Measurements from ENCODE around the gene FAM221A. TPM values are rescaled to one million over a fixed set of nuclear protein-coding genes. Genes with fewer than 3 reads are reported as not detected.
"Not testable (repeated sequence)": the region's sequence is repeated elsewhere in the genome, so short reads cannot be mapped to it uniquely, and the experiment has no call there.

The FAM221A gene
- total RNA-seq, 1 donor from 2014 or later, result 6.6 TPM

- DNase-seq; H3K4me1 Mint-ChIP-seq; H3K9me3 Mint-ChIP-seq; H3K27me3 Mint-ChIP-seq; H3K36me3 Mint-ChIP-seq (ENCODE audit: low read depth); H3K4me3 Mint-ChIP-seq; H3K27ac Mint-ChIP-seq: not testable (repeated sequence)
- intact Hi-C loops (cut with micrococcal nuclease), result loop anchor here (5.0 kb wide), 1 partner anchor 152 kb away; the partner anchor contains the start of gene TRA2A
Measured at GRCh38 chr7:23684041-23684440, 4.0 kb downstream of the FAM221A start.

- H3K4me1 Mint-ChIP-seq, result peaks cover under 1% of the 10 kb centered on the region
- no peaks in the 10 kb centered on the region for H3K9me3 Mint-ChIP-seq
- no peak for DNase-seq
- intact Hi-C loops (cut with micrococcal nuclease), result no loop called here
- H3K27ac Mint-ChIP-seq, result no peak overlapping the region
- no peaks in the 10 kb centered on the region for H3K27me3 Mint-ChIP-seq
- H3K4me3 Mint-ChIP-seq, result no peak overlapping the region
- peaks cover 2% of the 10 kb centered on the region for H3K36me3 Mint-ChIP-seq (ENCODE audit: low read depth)
Measured at GRCh38 chr7:23685731-23686130, 5.7 kb downstream of the FAM221A start.

- H3K27me3 Mint-ChIP-seq, result no peaks in the 10 kb centered on the region
- intact Hi-C loops (cut with micrococcal nuclease), result no loop called here
Measured at GRCh38 chr7:23687011-23687410, 7.0 kb downstream of the FAM221A start.

GRCh38 chr7:23689165-23689564, 9.2 kb downstream of the FAM221A start:
- no peak for DNase-seq
- intact Hi-C loops (cut with micrococcal nuclease), result no loop called here
- H3K36me3 Mint-ChIP-seq (ENCODE audit: low read depth), result peaks cover 10% of the 10 kb centered on the region
- no peaks in the 10 kb centered on the region for H3K4me1 Mint-ChIP-seq
- H3K27ac Mint-ChIP-seq, result no peak overlapping the region
- H3K27me3 Mint-ChIP-seq, result no peaks in the 10 kb centered on the region
- no peak overlapping the region for H3K4me3 Mint-ChIP-seq
- H3K9me3 Mint-ChIP-seq, result no peaks in the 10 kb centered on the region

More at GRCh38 chr7:23687011-23687410, 7.0 kb downstream of the FAM221A start:
- H3K4me1 Mint-ChIP-seq, result no peaks in the 10 kb centered on the region
- H3K27ac Mint-ChIP-seq, result no peak overlapping the region
- no peak overlapping the region for H3K4me3 Mint-ChIP-seq
- no peak for DNase-seq
- no peaks in the 10 kb centered on the region for H3K9me3 Mint-ChIP-seq
- peaks cover 4% of the 10 kb centered on the region for H3K36me3 Mint-ChIP-seq (ENCODE audit: low read depth)

DNA sequence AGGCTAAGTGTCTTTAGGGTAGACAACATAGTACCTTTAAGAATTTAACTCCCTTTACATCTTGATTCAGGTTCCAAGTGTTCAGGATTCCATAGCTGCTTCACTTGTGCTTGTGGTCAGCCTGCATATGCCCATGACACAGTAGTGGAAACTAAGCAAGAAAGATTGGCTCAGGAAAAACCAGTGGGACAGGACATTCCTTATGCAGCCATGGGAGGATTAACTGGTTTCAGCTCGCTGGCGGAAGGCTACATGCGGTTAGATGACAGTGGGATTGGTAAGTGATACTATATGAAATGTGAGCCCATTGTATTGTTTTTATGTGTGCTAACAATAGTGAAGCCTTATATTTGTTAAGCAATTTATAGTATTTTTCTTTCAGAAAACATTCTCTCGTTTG, 11.3 kb downstream of the FAM221A start:
- H3K9me3 Mint-ChIP-seq, result no peaks in the 10 kb centered on the region
- no peaks in the 10 kb centered on the region for H3K27me3 Mint-ChIP-seq
- intact Hi-C loops (cut with micrococcal nuclease), result no loop called here
- peaks cover 15% of the 10 kb centered on the region for H3K36me3 Mint-ChIP-seq (ENCODE audit: low read depth)
- no peaks in the 10 kb centered on the region for H3K4me1 Mint-ChIP-seq
- DNase-seq, result no peak
- no peak overlapping the region for H3K27ac Mint-ChIP-seq
- no peak overlapping the region for H3K4me3 Mint-ChIP-seq

- no peak overlapping the region for H3K4me3 Mint-ChIP-seq
- no peaks in the 10 kb centered on the region for H3K9me3 Mint-ChIP-seq
- intact Hi-C loops (cut with micrococcal nuclease), result no loop called here
- H3K36me3 Mint-ChIP-seq (ENCODE audit: low read depth), result peaks cover 15% of the 10 kb centered on the region
- no peaks in the 10 kb centered on the region for H3K27me3 Mint-ChIP-seq
- DNase-seq, result no peak
- no peak overlapping the region for H3K27ac Mint-ChIP-seq
- H3K4me1 Mint-ChIP-seq, result no peaks in the 10 kb centered on the region
Measured at GRCh38 chr7:23693224-23693623, 13.2 kb downstream of the FAM221A start.

DNA sequence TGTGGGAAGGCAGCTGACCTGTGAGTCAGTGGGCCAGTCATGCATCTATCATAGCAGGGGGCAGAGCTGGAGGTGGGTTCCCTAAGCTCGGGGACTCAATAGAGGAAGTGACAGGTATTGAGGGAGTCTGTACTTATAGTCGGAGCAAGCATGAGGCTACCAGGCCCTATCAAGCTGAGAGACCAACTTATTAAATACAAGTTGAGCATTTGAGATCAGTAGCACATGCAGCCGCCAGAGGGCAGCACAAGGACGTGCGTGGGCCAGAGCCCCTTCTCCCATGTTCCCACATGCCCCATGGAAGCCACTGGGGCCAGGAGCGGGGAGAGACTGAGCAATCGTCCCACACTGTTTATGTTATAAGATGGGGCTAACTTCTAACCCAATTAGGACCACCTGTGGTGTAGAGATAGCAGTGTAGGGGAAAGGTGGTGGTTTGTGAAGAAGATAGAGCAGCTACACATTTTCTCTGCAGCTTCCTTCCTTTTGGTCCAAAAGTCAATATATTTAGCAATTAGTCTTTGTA, 17.0 kb downstream of the FAM221A start:
- intact Hi-C loops (cut with micrococcal nuclease), result no loop called here
- peaks cover 13% of the 10 kb centered on the region for H3K36me3 Mint-ChIP-seq (ENCODE audit: low read depth)
- peak; percentile 81 for DNase-seq
- H3K27ac Mint-ChIP-seq, result no peak overlapping the region
- H3K4me3 Mint-ChIP-seq, result no peak overlapping the region
- H3K4me1 Mint-ChIP-seq, result no peaks in the 10 kb centered on the region
- H3K27me3 Mint-ChIP-seq, result no peaks in the 10 kb centered on the region
- no peaks in the 10 kb centered on the region for H3K9me3 Mint-ChIP-seq

- no peak for DNase-seq
- Mint-ChIP-seq H3K4me1 (no peaks in the 10 kb centered on the region), H3K4me3 (no peak overlapping the region), H3K27ac (no peak overlapping the region), H3K36me3 (ENCODE audit: low read depth) (peaks cover 12% of the 10 kb centered on the region), H3K9me3 (no peaks in the 10 kb centered on the region), H3K27me3 (no peaks in the 10 kb centered on the region)
- intact Hi-C loops (cut with micrococcal nuclease), result no loop called here
Measured at GRCh38 chr7:23698822-23699221, 18.8 kb downstream of the FAM221A start.

- DNase-seq, result no peak
- no peaks in the 10 kb centered on the region for H3K4me1 Mint-ChIP-seq
- no peak overlapping the region for H3K27ac Mint-ChIP-seq
- peaks cover 16% of the 10 kb centered on the region for H3K36me3 Mint-ChIP-seq (ENCODE audit: low read depth)
- H3K27me3 Mint-ChIP-seq, result no peaks in the 10 kb centered on the region
- intact Hi-C loops (cut with micrococcal nuclease), result no loop called here
- peaks cover 12% of the 10 kb centered on the region for H3K9me3 Mint-ChIP-seq
- no peak overlapping the region for H3K4me3 Mint-ChIP-seq
Measured at GRCh38 chr7:23700046-23700445, 20.0 kb downstream of the FAM221A start.

DNA sequence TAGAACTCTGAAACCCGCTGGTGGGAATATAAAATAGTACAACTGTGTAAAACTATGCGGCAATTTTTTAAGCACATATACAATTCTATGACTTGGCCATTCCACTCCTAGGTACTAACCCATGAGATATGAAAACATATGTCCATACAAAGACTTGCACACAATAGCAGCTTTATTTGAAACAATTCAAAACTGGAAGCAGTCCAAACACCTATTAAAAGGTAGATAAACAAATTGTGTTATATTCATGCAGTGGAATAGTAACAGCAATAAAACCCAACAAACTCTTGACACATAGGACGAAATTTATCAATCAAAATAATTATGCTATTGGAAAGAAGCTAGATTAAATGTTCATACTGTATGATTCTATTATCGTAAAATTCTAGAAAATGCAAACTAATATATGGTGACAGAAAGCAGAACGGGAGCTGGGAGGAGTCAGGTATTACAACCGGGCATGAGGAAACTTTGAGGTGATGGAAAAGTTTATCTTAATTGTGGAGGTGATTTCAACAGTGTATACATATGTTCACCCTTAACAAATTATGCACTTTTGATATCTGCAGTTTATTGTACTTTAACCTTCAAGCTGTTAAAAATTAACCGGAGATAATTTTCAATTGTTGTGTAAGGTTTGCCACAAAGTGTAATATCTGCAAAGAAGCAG, 29.2 kb downstream of the FAM221A start:
- Mint-ChIP-seq H3K27me3 (peaks cover 3% of the 10 kb centered on the region), H3K9me3 (peaks cover 17% of the 10 kb centered on the region)
- intact Hi-C loops (cut with micrococcal nuclease), result no loop called here

GRCh38 chr7:23710000-23710399, 30.0 kb downstream of the FAM221A start, which contains the start of gene STK31:
Gene STK31 (plus strand): TSS chr7:23710219. CDS start chr7:23710286, 67 bp downstream.
- H3K4me3 Mint-ChIP-seq, result no peak within 1 kb of the TSS
- DNase-seq, result no peak
- H3K27me3 Mint-ChIP-seq, result peaks cover 3% of the 10 kb centered on the region
- H3K4me1 Mint-ChIP-seq, result no peaks in the 10 kb centered on the region
- intact Hi-C loops (cut with micrococcal nuclease), result loop anchor here (5.0 kb wide), 1 partner anchor 438 kb away; no protein-coding TSS in a partner anchor
- H3K27ac Mint-ChIP-seq, result no peak within 1 kb of the TSS
- peaks cover 9% of the 10 kb centered on the region for H3K9me3 Mint-ChIP-seq
- H3K36me3 Mint-ChIP-seq (ENCODE audit: low read depth), result peaks cover 7% of the 10 kb centered on the region

More for the DNA sequence above, 29.2 kb downstream of the FAM221A start:
- Mint-ChIP-seq H3K27ac (no peak overlapping the region), H3K36me3 (ENCODE audit: low read depth) (peaks cover 14% of the 10 kb centered on the region), H3K4me1 (no peaks in the 10 kb centered on the region), H3K4me3 (no peak overlapping the region)
- no peak for DNase-seq

- H3K4me3 Mint-ChIP-seq, result no peak overlapping the region
- H3K4me1 Mint-ChIP-seq, result no peaks in the 10 kb centered on the region
- no peak for DNase-seq
- peaks cover 3% of the 10 kb centered on the region for H3K27me3 Mint-ChIP-seq
- no peak overlapping the region for H3K27ac Mint-ChIP-seq
- no peaks in the 10 kb centered on the region for H3K36me3 Mint-ChIP-seq (ENCODE audit: low read depth)
- intact Hi-C loops (cut with micrococcal nuclease), result loop anchor here (1.0 to 5.0 kb wide), 3 partner anchors 142 to 440 kb away; no protein-coding TSS in a partner anchor
- H3K9me3 Mint-ChIP-seq, result no peaks in the 10 kb centered on the region
Measured at GRCh38 chr7:23712368-23713284, 32.6 kb downstream of the FAM221A start.

DNA sequence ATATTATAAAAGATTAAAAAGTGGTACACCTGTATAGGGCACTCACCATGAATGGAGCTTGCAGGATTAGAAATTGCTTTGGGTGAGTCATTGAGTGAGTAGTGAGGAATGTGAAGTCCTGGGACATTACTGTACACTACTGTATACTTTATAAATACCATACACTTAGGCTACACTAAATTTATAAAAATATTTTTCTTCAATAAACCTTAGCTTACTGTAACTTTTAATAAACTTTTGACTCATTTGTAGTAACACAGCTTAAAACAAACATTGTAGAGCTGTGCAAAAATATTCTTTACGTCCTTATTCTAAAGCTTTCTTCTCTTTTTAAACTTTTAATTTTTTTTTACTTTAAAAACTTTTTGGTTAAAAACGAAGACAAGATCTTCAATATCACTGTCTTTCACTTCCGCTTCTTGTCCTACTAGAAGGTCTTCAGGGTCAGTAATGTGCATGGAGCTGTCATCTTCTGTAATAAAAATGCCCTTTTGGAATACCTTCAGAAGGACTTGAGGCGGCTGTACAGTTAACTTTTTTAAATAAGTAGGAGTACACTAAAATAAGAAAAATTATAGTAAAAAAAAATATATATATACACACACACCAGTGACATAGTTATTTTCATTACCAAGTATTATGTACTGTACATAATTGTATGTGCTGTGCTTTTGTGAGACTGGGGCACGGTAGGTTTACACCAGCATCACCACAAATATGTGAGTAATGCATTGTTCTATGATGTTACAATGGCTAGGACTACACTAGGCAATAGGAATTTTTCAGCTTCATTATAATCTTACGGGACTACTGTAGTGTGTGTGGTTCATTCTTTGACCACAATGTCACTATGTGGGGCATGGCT, 33.5 kb downstream of the FAM221A start:
- intact Hi-C loops (cut with micrococcal nuclease), result loop anchor here (5.0 kb wide), 1 partner anchor 441 kb away; no protein-coding TSS in a partner anchor
- Mint-ChIP-seq H3K4me3 (no peak overlapping the region), H3K36me3 (ENCODE audit: low read depth) (no peaks in the 10 kb centered on the region), H3K4me1 (no peaks in the 10 kb centered on the region), H3K27ac (no peak overlapping the region), H3K9me3 (no peaks in the 10 kb centered on the region), H3K27me3 (peaks cover 5% of the 10 kb centered on the region)
- DNase-seq, result no peak
